Measurements from ENCODE around the gene CD38. TPM values are rescaled to one million over a fixed set of nuclear protein-coding genes. Genes with fewer than 3 reads are reported as not detected.
"Not testable (repeated sequence)": the region's sequence is repeated elsewhere in the genome, so short reads cannot be mapped to it uniquely, and the experiment has no call there.

The CD38 gene
- total RNA-seq, 1 donor from 2014 or later: 2.6 TPM

GRCh38 chr4:15762460-15762859 lies 15.7 kb upstream of the CD38 start:
- not testable (repeated sequence) for ATAC-seq

- no peak for ATAC-seq
Observed at GRCh38 chr4:15765391-15765790, 12.7 kb upstream of the CD38 start.

GRCh38 chr4:15765910-15766697 lies 12.0 kb upstream of the CD38 start:
- no peak for ATAC-seq

- no peak for ATAC-seq
Observed at GRCh38 chr4:15766821-15767220, 11.3 kb upstream of the CD38 start.

GRCh38 chr4:15769202-15769601 lies 8.9 kb upstream of the CD38 start:
- ATAC-seq: no peak

GRCh38 chr4:15771216-15772058 lies 6.7 kb upstream of the CD38 start:
- ATAC-seq: no peak

- peak; percentile 26 for ATAC-seq
Observed at GRCh38 chr4:15774020-15774420, 4.1 kb upstream of the CD38 start.

GRCh38 chr4:15776871-15777648 lies 1.1 kb upstream of the CD38 start:
- ATAC-seq: no peak

GRCh38 chr4:15777697-15778288 lies 335 bp upstream of the CD38 start:
- peak; percentile 41 for ATAC-seq

- ATAC-seq: no peak
Observed at GRCh38 chr4:15779306-15779705, 1.2 kb downstream of the CD38 start.

- no peak for ATAC-seq
Observed at GRCh38 chr4:15779809-15780208, 1.7 kb downstream of the CD38 start.

- ATAC-seq: no peak
Observed at GRCh38 chr4:15781427-15782095, 3.4 kb downstream of the CD38 start.

GRCh38 chr4:15783676-15784075 lies 5.5 kb downstream of the CD38 start:
- ATAC-seq: no peak

- ATAC-seq: peak; percentile 54
Observed at GRCh38 chr4:15784959-15785634, 7.0 kb downstream of the CD38 start.

- no peak for ATAC-seq
Observed at GRCh38 chr4:15786743-15787142, 8.6 kb downstream of the CD38 start.

- ATAC-seq: no peak
Observed at GRCh38 chr4:15792974-15793373, 14.8 kb downstream of the CD38 start.

GRCh38 chr4:15793506-15794363 lies 15.6 kb downstream of the CD38 start:
- no peak for ATAC-seq

- no peak for ATAC-seq
Observed at GRCh38 chr4:15794426-15794825, 16.3 kb downstream of the CD38 start.

- ATAC-seq: no peak
Observed at GRCh38 chr4:15794905-15795304, 16.8 kb downstream of the CD38 start.

- peak; percentile 77 for ATAC-seq
Observed at GRCh38 chr4:15797320-15797719, 19.2 kb downstream of the CD38 start.

Measured in esophagus mucosa (tissue), 1 donor.